Mesendoderm (in vitro differentiated cells): ENCODE results near the gene SCGB1C1.

Experiments
- DNase-seq: peaks from one replicate; pipeline ENCODE4 v3.0.0; 2013
- H2AK5ac ChIP-seq: 2 replicates; pipeline ENCODE4 v1.6.1; 2013; ENCODE audit warnings: low read length, inconsistent platforms
- H2BK120ac ChIP-seq: 2 replicates; pipeline ENCODE4 v1.6.1; 2013; ENCODE audit warnings: low read depth, mild to moderate bottlenecking, low read length, moderate library complexity, mixed read lengths
- H2BK15ac ChIP-seq: replicated peaks from 2 replicates; pipeline ENCODE4 v1.6.1; 2013; ENCODE audit warnings: low read depth, mild to moderate bottlenecking, moderate library complexity
- H2BK5ac ChIP-seq: 2 replicates; pipeline ENCODE4 v1.6.1; 2013; ENCODE audit warnings: low read length, inconsistent platforms
- H3K18ac ChIP-seq: 2 replicates; pipeline ENCODE4 v1.6.1; 2013; ENCODE audit warnings: mild to moderate bottlenecking, low read length, mixed read lengths
- H3K23ac ChIP-seq: one replicate; pipeline ENCODE4 v1.6.1; 2013; ENCODE audit warnings: low read length
- H3K27ac ChIP-seq: 2 replicates; pipeline ENCODE4 v1.5.1; 2013; ENCODE audit warnings: low read depth, mild to moderate bottlenecking, inconsistent platforms, low read length, moderate library complexity
- H3K27me3 ChIP-seq: 2 replicates; pipeline ENCODE4 v1.6.1; 2013; ENCODE audit warnings: low read length, control low read depth, mild to moderate bottlenecking, inconsistent platforms; ENCODE audit not compliant: insufficient read depth, poor library complexity
- H3K36me3 ChIP-seq: 2 replicates; pipeline ENCODE4 v1.6.1; 2013; ENCODE audit warnings: low read length, inconsistent platforms; ENCODE audit not compliant: control insufficient read depth, insufficient read depth
- H3K4ac ChIP-seq: one replicate; pipeline ENCODE4 v1.6.1; 2013; ENCODE audit warnings: low read depth, mild to moderate bottlenecking, low read length, moderate library complexity
- H3K4me1 ChIP-seq: 2 replicates; pipeline ENCODE4 v1.6.1; 2013; ENCODE audit warnings: low read depth, low read length, inconsistent platforms; ENCODE audit not compliant: control insufficient read depth
- H3K4me2 ChIP-seq: 2 replicates; pipeline ENCODE4 v1.6.1; 2013; ENCODE audit warnings: low read length
- H3K4me3 ChIP-seq: 2 replicates; pipeline ENCODE4 v1.5.1; 2013; ENCODE audit warnings: mild to moderate bottlenecking, low read length
- H3K56ac ChIP-seq: one replicate; pipeline ENCODE4 v1.6.1; 2013; ENCODE audit warnings: low read length
- H3K79me1 ChIP-seq: 2 replicates; pipeline ENCODE4 v1.6.1; 2013; ENCODE audit warnings: low read length, inconsistent platforms
- H3K79me2 ChIP-seq: 2 replicates; pipeline ENCODE4 v1.6.1; 2013; ENCODE audit warnings: mild to moderate bottlenecking, low read length; ENCODE audit not compliant: control insufficient read depth, insufficient read depth
- H3K9ac ChIP-seq: 2 replicates; pipeline ENCODE4 v1.6.1; 2013; ENCODE audit warnings: low read length, inconsistent platforms
- H4K5ac ChIP-seq: one replicate; pipeline ENCODE4 v1.6.1; 2013; ENCODE audit warnings: low read length
- H4K8ac ChIP-seq: one replicate; pipeline ENCODE4 v1.6.1; 2013; ENCODE audit warnings: low read depth, mild to moderate bottlenecking, control low read depth, low read length, moderate library complexity
- WGBS: extraction: QIAGEN DNeasy Blood & Tissue Kit; methylation state at CpG from one replicate; pipeline ENCODE4 v1.1.7; 2013; ENCODE audit warnings: low lambda C conversion rate, missing lambda C conversion rate; ENCODE audit not compliant: insufficient coverage; ENCODE audit errors: extremely low coverage; 5-methylcytosine and 5-hydroxymethylcytosine counted together

The SCGB1C1 gene

GRCh38 chr11:199004-199581, 6.2 kb downstream of the SCGB1C1 start:
- Histone ChIP-seq H3K4me2 (no peak overlapping the region), H3K4me3 (no peak overlapping the region), H3K18ac (no peak overlapping the region), H4K5ac (no peak overlapping the region), H3K79me1 (peaks cover 3% of the 10 kb centered on the region), H3K4ac (no peak overlapping the region), H3K56ac (no peak overlapping the region), H3K36me3 (no peaks in the 10 kb centered on the region), H3K27ac (no peak overlapping the region), H2AK5ac (no peak overlapping the region), H2BK5ac (no peak overlapping the region), H3K79me2 (no peaks in the 10 kb centered on the region), H3K27me3 (no peaks in the 10 kb centered on the region), H3K4me1 (no peaks in the 10 kb centered on the region), H2BK15ac (no peak overlapping the region), H3K23ac (no peak overlapping the region), H4K8ac (no peak overlapping the region), H3K9ac (no peak overlapping the region), H2BK120ac (no peak overlapping the region)
- no CpG with 5 or more reads among the region's 13 CpGs for WGBS
- DNase-seq: no peak

GRCh38 chr11:199782-200181, 6.9 kb downstream of the SCGB1C1 start:
- Histone ChIP-seq H4K5ac (no peak overlapping the region), H4K8ac (no peak overlapping the region), H3K79me1 (peaks cover 7% of the 10 kb centered on the region), H3K79me2 (no peaks in the 10 kb centered on the region), H2BK5ac (no peak overlapping the region), H3K4ac (no peak overlapping the region), H3K56ac (no peak overlapping the region), H3K9ac (no peak overlapping the region), H2AK5ac (no peak overlapping the region), H2BK120ac (no peak overlapping the region), H3K18ac (no peak overlapping the region), H3K4me3 (no peak overlapping the region), H3K4me2 (no peak overlapping the region), H3K27me3 (no peaks in the 10 kb centered on the region), H3K27ac (no peak overlapping the region), H3K36me3 (no peaks in the 10 kb centered on the region), H3K4me1 (no peaks in the 10 kb centered on the region), H3K23ac (no peak overlapping the region), H2BK15ac (no peak overlapping the region)
- peak; percentile 17 for DNase-seq
- no CpG with 5 or more reads among the region's 8 CpGs for WGBS

GRCh38 chr11:200224-201003, 7.5 kb downstream of the SCGB1C1 start:
- Histone ChIP-seq H2BK5ac (no peak overlapping the region), H3K27ac (no peak overlapping the region), H3K23ac (no peak overlapping the region), H3K18ac (no peak overlapping the region), H3K4me2 (no peak overlapping the region), H2BK15ac (no peak overlapping the region), H3K79me2 (peaks cover 2% of the 10 kb centered on the region), H3K4me1 (no peaks in the 10 kb centered on the region), H3K4ac (no peak overlapping the region), H3K4me3 (no peak overlapping the region), H3K36me3 (no peaks in the 10 kb centered on the region), H3K79me1 (peaks cover 11% of the 10 kb centered on the region), H3K9ac (no peak overlapping the region), H3K56ac (no peak overlapping the region), H4K8ac (no peak overlapping the region), H4K5ac (no peak overlapping the region), H2AK5ac (no peak overlapping the region), H3K27me3 (no peaks in the 10 kb centered on the region), H2BK120ac (no peak overlapping the region)
- WGBS: no CpG with 5 or more reads among the region's 13 CpGs
- no peak for DNase-seq

- no peaks in the 10 kb centered on the region for H3K27me3 ChIP-seq
- H3K4me2 ChIP-seq: no peak overlapping the region
- H3K18ac ChIP-seq: no peak overlapping the region
- H2BK15ac ChIP-seq: no peak overlapping the region
- no peak overlapping the region for H3K27ac ChIP-seq
- H2AK5ac ChIP-seq: no peak overlapping the region
- no peak overlapping the region for H4K5ac ChIP-seq
- DNase-seq: no peak
- H3K4me1 ChIP-seq: peaks cover 6% of the 10 kb centered on the region
- no peak overlapping the region for H3K56ac ChIP-seq
- no peak overlapping the region for H3K4me3 ChIP-seq
- H2BK5ac ChIP-seq: no peak overlapping the region
- no peaks in the 10 kb centered on the region for H3K36me3 ChIP-seq
- H3K9ac ChIP-seq: no peak overlapping the region
- no peak overlapping the region for H4K8ac ChIP-seq
- H3K79me2 ChIP-seq: peaks cover 17% of the 10 kb centered on the region
- H3K79me1 ChIP-seq: peaks cover 25% of the 10 kb centered on the region
- no peak overlapping the region for H2BK120ac ChIP-seq
- no peak overlapping the region for H3K4ac ChIP-seq
- no CpG with 5 or more reads among the region's 15 CpGs for WGBS
- H3K23ac ChIP-seq: no peak overlapping the region
Observed at GRCh38 chr11:201966-202365, 9.1 kb downstream of the SCGB1C1 start.

- H3K27me3 ChIP-seq: no peaks in the 10 kb centered on the region
- no peak overlapping the region for H3K4me2 ChIP-seq
- H2BK5ac ChIP-seq: no peak overlapping the region
- no peak overlapping the region for H3K27ac ChIP-seq
- no CpG with 5 or more reads among the region's 8 CpGs for WGBS
- no peak for DNase-seq
- H4K5ac ChIP-seq: no peak overlapping the region
- H3K79me1 ChIP-seq: peaks cover 25% of the 10 kb centered on the region
- H2BK15ac ChIP-seq: no peak overlapping the region
- H3K18ac ChIP-seq: no peak overlapping the region
- no peak overlapping the region for H2BK120ac ChIP-seq
- H3K56ac ChIP-seq: no peak overlapping the region
- no peak overlapping the region for H2AK5ac ChIP-seq
- H3K79me2 ChIP-seq: peaks cover 17% of the 10 kb centered on the region
- H3K4me1 ChIP-seq: peaks cover 6% of the 10 kb centered on the region
- no peak overlapping the region for H3K4ac ChIP-seq
- H3K23ac ChIP-seq: no peak overlapping the region
- H3K36me3 ChIP-seq: no peaks in the 10 kb centered on the region
- no peak overlapping the region for H4K8ac ChIP-seq
- H3K9ac ChIP-seq: no peak overlapping the region
- H3K4me3 ChIP-seq: no peak overlapping the region
Observed at GRCh38 chr11:202490-202889, 9.6 kb downstream of the SCGB1C1 start.
